Stimulated activated CD4-positive, alpha-beta T cell treated with anti-CD3 and anti-CD28 coated beads, Interleukin-1b, Interleukin-23, amount 100 ng/mL, for 48 hours (primary cell): Measurements from ENCODE around the gene SHISA5.
A peak's percentile ranks its signal among the peaks of the same experiment; 100 is the strongest.

ENCODE experiments used
- DNase-seq: peaks from one replicate; pipeline ENCODE4 v3.0.0-alpha.2; 2020

Gene SHISA5

GRCh38 chr3:48456456-48456855, 47.5 kb downstream of the SHISA5 start:
- no peak for DNase-seq

GRCh38 chr3:48451270-48451669, 52.7 kb downstream of the SHISA5 start:
- no peak for DNase-seq

GRCh38 chr3:48446425-48447193, 57.4 kb downstream of the SHISA5 start, which contains the start of gene ATRIP:
Gene ATRIP (plus strand): TSS chr3:48446737. CDS start chr3:48446846, 109 bp downstream.
- DNase-seq: peak; percentile 83

GRCh38 chr3:48446043-48446424, 57.9 kb downstream of the SHISA5 start:
- no peak for DNase-seq

- DNase-seq: no peak
These were observed 58.6 kb downstream of the SHISA5 start for GRCh38 chr3:48445277-48445882.

GRCh38 chr3:48441940-48442339, 62.0 kb downstream of the SHISA5 start:
- no peak for DNase-seq

- no peak for DNase-seq
These were observed 63.4 kb downstream of the SHISA5 start for GRCh38 chr3:48440590-48440958.

- DNase-seq: peak; percentile 99
These were observed 64.0 kb downstream of the SHISA5 start, which contains the start of the genes CCDC51 and TMA7 for GRCh38 chr3:48439820-48440589. Gene CCDC51 (minus strand): TSS chr3:48440119. CDS start chr3:48435128, 4,991 bp downstream. Gene TMA7 (plus strand): TSS chr3:48440257. CDS start chr3:48440297, 40 bp downstream.

- DNase-seq: no peak
These were observed 66.2 kb downstream of the SHISA5 start for GRCh38 chr3:48437812-48438211.

- no peak for DNase-seq
These were observed 67.1 kb downstream of the SHISA5 start for GRCh38 chr3:48436855-48437254.

- DNase-seq: no peak
These were observed 67.5 kb downstream of the SHISA5 start for GRCh38 chr3:48436477-48436787.

GRCh38 chr3:48435774-48436476, 68.0 kb downstream of the SHISA5 start:
- peak; percentile 83 for DNase-seq

- no peak for DNase-seq
These were observed 68.8 kb downstream of the SHISA5 start for GRCh38 chr3:48435223-48435595.

- no peak for DNase-seq
These were observed 69.3 kb downstream of the SHISA5 start for GRCh38 chr3:48434591-48435222.

- no peak for DNase-seq
These were observed 70.4 kb downstream of the SHISA5 start for GRCh38 chr3:48433472-48434118.

- DNase-seq: no peak
These were observed 71.3 kb downstream of the SHISA5 start for GRCh38 chr3:48432411-48433371.

- DNase-seq: no peak
These were observed 72.5 kb downstream of the SHISA5 start for GRCh38 chr3:48431224-48432029.

- DNase-seq: no peak
These were observed 73.3 kb downstream of the SHISA5 start for GRCh38 chr3:48430708-48431101.

GRCh38 chr3:48429960-48430707, 73.8 kb downstream of the SHISA5 start, which contains the start of gene PLXNB1:
Gene PLXNB1 (minus strand): TSS chr3:48430086. CDS start chr3:48424611, 5,475 bp downstream.
- no peak for DNase-seq
